ENCODE measurements around the gene ZNF385B.
"Not testable (repeated sequence)": the region's sequence is repeated elsewhere in the genome, so short reads cannot be mapped to it uniquely, and the experiment has no call there.

Gene ZNF385B

GRCh38 chr2:179470089-179470488 lies 391.3 kb downstream of the ZNF385B start:
- no peak for DNase-seq

GRCh38 chr2:179467960-179468359 lies 393.5 kb downstream of the ZNF385B start:
- DNase-seq = no peak

- no peak for DNase-seq
Observed at GRCh38 chr2:179467111-179467510, 394.3 kb downstream of the ZNF385B start.

- no peak for DNase-seq
Observed at GRCh38 chr2:179461420-179461819, 400.0 kb downstream of the ZNF385B start.

- DNase-seq = no peak
Observed at GRCh38 chr2:179460181-179460929, 401.1 kb downstream of the ZNF385B start.

- not testable (repeated sequence) for DNase-seq
Observed at GRCh38 chr2:179458113-179458512, 403.3 kb downstream of the ZNF385B start.

- no peak for DNase-seq
Observed at GRCh38 chr2:179455824-179456223, 405.6 kb downstream of the ZNF385B start.

- no peak for DNase-seq
Observed at GRCh38 chr2:179455172-179455524, 406.3 kb downstream of the ZNF385B start.

GRCh38 chr2:179454443-179455171 lies 406.8 kb downstream of the ZNF385B start:
- no peak for DNase-seq

GRCh38 chr2:179449010-179449409 lies 412.4 kb downstream of the ZNF385B start:
- no peak for DNase-seq

- DNase-seq = no peak
Observed at GRCh38 chr2:179447839-179448447, 413.5 kb downstream of the ZNF385B start.

GRCh38 chr2:179447421-179447820 lies 414.0 kb downstream of the ZNF385B start:
- DNase-seq = no peak

GRCh38 chr2:179446476-179447141 lies 414.8 kb downstream of the ZNF385B start:
- DNase-seq = no peak

GRCh38 chr2:179444056-179444455 lies 417.4 kb downstream of the ZNF385B start:
- DNase-seq = no peak

- DNase-seq = no peak
Observed at GRCh38 chr2:179443180-179443579, 418.2 kb downstream of the ZNF385B start.

GRCh38 chr2:179442206-179442605 lies 419.2 kb downstream of the ZNF385B start:
- DNase-seq = no peak

- DNase-seq = no peak
Observed at GRCh38 chr2:179441551-179441950, 419.9 kb downstream of the ZNF385B start.

- no peak for DNase-seq
Observed at GRCh38 chr2:179440642-179441251, 420.7 kb downstream of the ZNF385B start.

GRCh38 chr2:179438654-179439053 lies 422.8 kb downstream of the ZNF385B start:
- DNase-seq = no peak

- DNase-seq = no peak
Observed at GRCh38 chr2:179437430-179437829, 424.0 kb downstream of the ZNF385B start.

GRCh38 chr2:179435566-179435965 lies 425.8 kb downstream of the ZNF385B start:
- no peak for DNase-seq

GRCh38 chr2:179435000-179435399 lies 426.4 kb downstream of the ZNF385B start:
- DNase-seq = no peak

- no peak for DNase-seq
Observed at GRCh38 chr2:179434357-179434756, 427.1 kb downstream of the ZNF385B start.
